AG04450 (cell line): Measurements from ENCODE around the gene NT5C. TPM values are rescaled to one million over a fixed set of nuclear protein-coding genes. Genes with fewer than 3 reads are reported as not detected.
A peak's percentile ranks its signal among the peaks of the same experiment; 100 is the strongest.

Experiments used
- CTCF ChIA-PET: fragments of 300-600, 350-600 bp; formaldehyde crosslinking; extraction: SDS; loops from one replicate; lab custom pipeline; 2022; ENCODE audit warnings: antibody characterized with exemption, inconsistent platforms; lab: Charles Lee
- POLR2A ChIA-PET: fragments of 350-600 bp; formaldehyde crosslinking; extraction: SDS; loops from one replicate; lab custom pipeline; 2021; ENCODE audit warnings: antibody characterized with exemption, inconsistent platforms; lab: Yijun Ruan, JAX
- DNase-seq: peaks from one replicate; pipeline ENCODE4 v3.0.0-alpha.2; 2011; ENCODE audit warnings: low read depth, low spot score
- H3K27ac ChIP-seq: one replicate; pipeline ENCODE4 v1.5.1; 2012; ENCODE audit warnings: low read depth, low read length, control low read depth
- H3K27me3 ChIP-seq: one replicate; pipeline ENCODE4 v1.6.0; 2012; ENCODE audit warnings: low read length; ENCODE audit not compliant: control insufficient read depth, insufficient read depth
- H3K4me3 ChIP-seq: 2 replicates; pipeline ENCODE4 v1.5.1; 2011; ENCODE audit warnings: mild to moderate bottlenecking, low read depth, low read length, control low read depth
- H3K9me3 ChIP-seq: 2 replicates; pipeline ENCODE4 v1.5.1; 2012; ENCODE audit warnings: low read length; ENCODE audit not compliant: control insufficient read depth, insufficient read depth
- CTCF ChIP-seq: IDR thresholded peaks from 2 replicates; pipeline ENCODE4 v1.5.1; 2011; ENCODE audit warnings: low read depth, low read length, control low read depth, inconsistent platforms
- polyA minus RNA-seq: library from RNA; depleted of rRNA, polyadenylated mRNA; stranded (reverse); fragments of >200 nt; gene quantifications from 2 replicates; pipeline ENCODE4 v1.2.3, GENCODE V29; 2011; rRNA and poly(A)+ RNA removed
- polyA plus RNA-seq: library from polyadenylated mRNA; depleted of rRNA; stranded (reverse); fragments of >200 nt; gene quantifications from 2 replicates; pipeline ENCODE4 v1.2.3, GENCODE V29; 2011; rRNA removed

NT5C gene
- 22.6 and 27.9 TPM in 2 replicates for polyA plus RNA-seq
- 8.6 and 11.0 TPM in 2 replicates for polyA minus RNA-seq

GRCh38 chr17:75131278-75132017 is at the start of gene NT5C:
Gene NT5C, minus strand, starts transcription at chr17:75131742. Its CDS starts 35 bp downstream, at chr17:75131707.
- DNase-seq: peak; percentile 33
- ChIA-PET CTCF (interaction anchor here (0.6 to 5.2 kb wide), 22 partner anchors 8 to 174 kb away, joined by 3 to 67 read pairs (median 4); partner anchors contain the start of gene JPT1), POLR2A (interaction anchor here (0.6 to 2.2 kb wide), 8 partner anchors 14 to 119 kb away, joined by 3 to 12 read pairs (median 4); partner anchors contain the start of genes ARMC7, JPT1 and MRPL58)
- Histone ChIP-seq H3K9me3 (no peaks in the 10 kb centered on the region; the same call in 1 of the 2 replicates), H3K4me3 (peak within 1 kb of the TSS; percentile 75), H3K27me3 (no peaks in the 10 kb centered on the region), H3K27ac (peak within 1 kb of the TSS; percentile 87)
- TF ChIP-seq CTCF: peak; percentile 62

GRCh38 chr17:75181110-75181509 is 49.6 kb upstream of the NT5C start:
- POLR2A ChIA-PET: no interaction called here
- no peak for TF ChIP-seq CTCF
- no peak overlapping the region for H3K27ac ChIP-seq
- no peak for DNase-seq
- H3K4me3 ChIP-seq: peak overlapping the region; percentile 89
- CTCF ChIA-PET: interaction anchor here (2.2 kb wide), 1 partner anchor 9 kb away, joined by 21 read pairs; no protein-coding TSS in a partner anchor
- no peaks in the 10 kb centered on the region; the same call in 1 of the 2 replicates for H3K9me3 ChIP-seq
- H3K27me3 ChIP-seq: no peaks in the 10 kb centered on the region

GRCh38 chr17:75178453-75178852 is 46.9 kb upstream of the NT5C start:
- POLR2A ChIA-PET: no interaction called here
- DNase-seq: no peak
- no peak overlapping the region for H3K4me3 ChIP-seq
- H3K27me3 ChIP-seq: no peaks in the 10 kb centered on the region
- H3K9me3 ChIP-seq: no peaks in the 10 kb centered on the region; the same call in 1 of the 2 replicates
- CTCF ChIA-PET: no interaction called here
- no peak overlapping the region for H3K27ac ChIP-seq
- no peak for TF ChIP-seq CTCF

GRCh38 chr17:75176625-75177024 is 45.1 kb upstream of the NT5C start:
- ChIA-PET POLR2A (interaction anchor here (0.7 kb wide), 1 partner anchor 64 kb away, joined by 4 read pairs; no protein-coding TSS in a partner anchor), CTCF (interaction anchor here (0.7 to 1.8 kb wide), 3 partner anchors 25 to 62 kb away, joined by 3 to 6 read pairs (median 4); partner anchors contain the start of gene NT5C)
- DNase-seq: no peak
- Histone ChIP-seq H3K4me3 (no peak overlapping the region), H3K27me3 (no peaks in the 10 kb centered on the region), H3K27ac (no peak overlapping the region), H3K9me3 (no peaks in the 10 kb centered on the region)
- no peak for TF ChIP-seq CTCF

- POLR2A ChIA-PET: no interaction called here
- no peak for DNase-seq
- H3K9me3 ChIP-seq: no peaks in the 10 kb centered on the region
- H3K4me3 ChIP-seq: no peak overlapping the region
- no peaks in the 10 kb centered on the region for H3K27me3 ChIP-seq
- TF ChIP-seq CTCF: no peak
- H3K27ac ChIP-seq: no peak overlapping the region
- CTCF ChIA-PET: interaction anchor here (0.8 to 2.4 kb wide), 2 partner anchors 61 to 101 kb away, joined by 3 to 16 read pairs; no protein-coding TSS in a partner anchor
Observed at GRCh38 chr17:75174996-75175395, 43.5 kb upstream of the NT5C start.
